Left renal cortex interstitium (tissue), 4 donors: ENCODE results near the gene ZMIZ2. TPM values are rescaled to one million over a fixed set of nuclear protein-coding genes. Genes with fewer than 3 reads are reported as not detected.
"Not testable (repeated sequence)": the region's sequence is repeated elsewhere in the genome, so short reads cannot be mapped to it uniquely, and the experiment has no call there.

ENCODE experiments used
- DNase-seq, 4 donors: peaks; one replicate each; pipeline ENCODE4 v3.0.0-alpha.2; 2013; ENCODE audit warnings: low read depth in 4 of 4, low spot score in 2 of 4, missing footprints in 1 of 4
- polyA plus RNA-seq, 4 donors: library from polyadenylated mRNA; unstranded; fragments of 120-200 nt; gene quantifications; one replicate each; pipeline ENCODE4 v1.2.1, GENCODE V29; 2013; ENCODE audit not compliant: insufficient read length in 4 of 4

The ZMIZ2 gene, protein sequence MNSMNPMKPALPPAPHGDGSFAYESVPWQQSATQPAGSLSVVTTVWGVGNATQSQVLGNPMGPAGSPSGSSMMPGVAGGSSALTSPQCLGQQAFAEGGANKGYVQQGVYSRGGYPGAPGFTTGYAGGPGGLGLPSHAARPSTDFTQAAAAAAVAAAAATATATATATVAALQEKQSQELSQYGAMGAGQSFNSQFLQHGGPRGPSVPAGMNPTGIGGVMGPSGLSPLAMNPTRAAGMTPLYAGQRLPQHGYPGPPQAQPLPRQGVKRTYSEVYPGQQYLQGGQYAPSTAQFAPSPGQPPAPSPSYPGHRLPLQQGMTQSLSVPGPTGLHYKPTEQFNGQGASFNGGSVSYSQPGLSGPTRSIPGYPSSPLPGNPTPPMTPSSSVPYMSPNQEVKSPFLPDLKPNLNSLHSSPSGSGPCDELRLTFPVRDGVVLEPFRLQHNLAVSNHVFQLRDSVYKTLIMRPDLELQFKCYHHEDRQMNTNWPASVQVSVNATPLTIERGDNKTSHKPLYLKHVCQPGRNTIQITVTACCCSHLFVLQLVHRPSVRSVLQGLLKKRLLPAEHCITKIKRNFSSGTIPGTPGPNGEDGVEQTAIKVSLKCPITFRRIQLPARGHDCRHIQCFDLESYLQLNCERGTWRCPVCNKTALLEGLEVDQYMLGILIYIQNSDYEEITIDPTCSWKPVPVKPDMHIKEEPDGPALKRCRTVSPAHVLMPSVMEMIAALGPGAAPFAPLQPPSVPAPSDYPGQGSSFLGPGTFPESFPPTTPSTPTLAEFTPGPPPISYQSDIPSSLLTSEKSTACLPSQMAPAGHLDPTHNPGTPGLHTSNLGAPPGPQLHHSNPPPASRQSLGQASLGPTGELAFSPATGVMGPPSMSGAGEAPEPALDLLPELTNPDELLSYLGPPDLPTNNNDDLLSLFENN
- 100 to 1,000 TPM in 1 of 4 donors, 10 to 100 TPM in 3; 38.2 to 119 (median 72.4) TPM for polyA plus RNA-seq

DNA sequence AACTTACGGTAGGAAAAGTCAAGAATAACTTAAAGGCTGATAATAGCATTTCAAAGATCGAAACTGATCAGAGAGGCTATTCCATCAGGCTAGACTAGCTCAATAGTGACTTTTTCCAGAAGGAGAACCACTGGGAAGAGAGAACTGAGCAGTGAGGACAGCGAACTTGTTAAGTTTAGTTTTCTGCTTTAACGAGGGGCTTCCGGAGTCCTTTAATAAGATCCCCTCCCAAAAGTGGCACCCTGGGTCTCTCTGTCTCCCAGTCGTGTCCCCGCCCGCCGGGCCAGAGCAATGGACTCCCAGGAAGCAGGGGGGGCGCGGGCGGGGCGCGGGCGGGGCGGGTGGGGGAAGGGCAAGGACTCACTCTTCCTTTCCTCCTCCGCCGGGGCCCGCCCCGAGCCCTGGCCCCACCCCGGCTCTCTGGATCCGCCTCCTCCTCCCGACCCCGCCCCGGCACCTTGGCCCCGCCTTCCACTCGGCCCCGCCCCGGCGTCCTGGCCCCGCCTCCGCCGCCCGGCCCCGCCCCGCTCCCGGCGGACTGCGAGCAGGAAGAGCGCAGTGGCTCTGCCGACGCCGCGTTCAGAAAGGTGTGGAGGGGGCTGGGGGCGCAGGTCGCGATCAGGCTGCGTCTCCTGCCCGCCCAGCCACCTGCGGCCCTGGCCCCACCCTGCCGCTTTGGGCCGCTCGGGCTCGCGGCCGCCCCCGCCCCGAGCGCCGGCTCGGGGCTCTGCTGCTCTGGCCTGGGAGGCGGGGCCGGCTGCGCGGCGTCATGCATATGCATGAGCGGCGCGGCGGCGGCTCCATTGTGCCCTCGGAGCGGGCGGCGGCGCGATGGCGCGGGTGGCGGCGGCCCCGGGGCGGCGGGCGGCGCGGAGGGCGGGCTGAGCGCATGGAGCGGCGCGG, at the start of gene ZMIZ2:
TSS of gene ZMIZ2 (plus strand) at position 803 of the 903 bp plus-strand sequence. CDS start 7,403 bp downstream, outside the sequence.
- peak; percentile 43 to 76 (median 70) for DNase-seq

DNA sequence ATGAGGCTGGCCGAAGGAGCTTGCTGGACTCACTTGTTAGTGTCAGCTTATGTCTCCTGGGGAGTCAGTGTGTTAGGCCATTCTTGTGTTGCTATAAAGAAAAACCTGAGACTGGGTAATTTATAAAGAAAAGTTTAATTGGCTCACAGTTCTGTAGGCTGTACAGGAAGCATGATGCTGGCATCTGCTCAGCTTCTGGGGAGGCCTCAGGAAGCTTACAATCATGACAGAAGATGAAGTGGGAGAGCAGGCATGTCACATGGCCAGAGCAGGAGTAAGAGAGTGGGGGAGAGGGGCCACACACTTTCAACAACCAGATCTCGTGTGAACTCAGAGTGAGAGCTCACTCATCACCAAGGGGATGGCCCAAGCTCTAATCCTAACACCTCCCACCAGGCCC, 49.0 kb upstream of the ZMIZ2 start:
- DNase-seq = not testable (repeated sequence)

DNA sequence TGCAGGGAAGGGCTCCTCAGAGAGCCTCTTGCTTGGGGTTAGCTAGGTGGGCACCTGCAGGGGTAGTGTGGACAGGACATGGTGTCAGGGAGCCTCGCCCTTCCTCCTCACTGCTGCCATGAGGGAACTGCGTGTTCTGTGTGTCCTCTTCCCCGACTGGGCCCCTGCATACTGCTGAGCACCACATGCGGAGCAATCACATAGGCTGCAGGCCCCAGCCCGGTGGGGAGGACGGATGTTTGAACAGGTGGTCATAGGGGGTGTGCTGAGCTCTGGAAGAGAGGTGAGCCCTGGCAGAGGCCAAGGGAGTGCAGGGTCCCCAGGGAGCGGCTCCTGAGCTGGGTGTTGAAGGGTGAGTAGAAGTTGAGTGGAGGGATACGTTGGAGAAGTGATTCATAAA, 48.3 kb upstream of the ZMIZ2 start:
- no peak for DNase-seq

DNA sequence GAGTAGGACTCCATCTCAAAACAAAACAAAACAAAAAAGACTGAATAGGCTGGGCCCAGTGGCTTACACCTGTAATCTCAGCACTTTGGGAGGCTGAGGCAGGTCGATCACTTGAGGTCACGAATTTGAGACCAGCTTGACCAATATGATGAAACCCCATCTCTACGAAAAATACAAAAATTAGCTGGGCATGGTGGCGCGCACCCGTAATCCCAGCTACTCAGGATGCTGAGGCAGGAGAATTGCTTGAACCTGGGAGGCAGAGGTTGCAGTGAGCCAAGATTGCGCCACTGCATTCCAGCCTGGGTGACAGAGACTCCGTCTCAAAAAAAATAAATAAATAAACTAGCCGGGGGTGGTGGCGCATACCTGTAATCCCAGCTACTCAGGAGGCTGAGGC, 45.3 kb upstream of the ZMIZ2 start:
- DNase-seq = not testable (repeated sequence)

DNA sequence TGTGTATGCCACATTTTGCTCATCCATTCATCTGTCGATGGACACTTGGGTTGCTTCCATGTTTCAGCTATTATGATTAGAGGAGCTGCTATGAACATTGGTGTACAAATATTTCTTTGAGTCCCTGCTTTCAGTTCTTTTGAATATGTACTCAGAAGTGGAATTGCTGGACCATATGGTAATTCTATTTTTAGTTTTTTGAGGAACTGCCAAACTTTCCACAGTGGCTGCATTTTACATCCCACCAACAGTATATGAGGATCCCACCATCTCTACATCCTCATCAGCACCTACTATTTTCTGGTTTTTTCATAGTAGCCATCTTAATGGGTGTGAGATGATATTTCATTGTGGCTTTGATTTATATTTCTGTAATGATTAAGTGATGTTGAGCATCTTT, 44.7 kb upstream of the ZMIZ2 start:
- no peak for DNase-seq

DNA sequence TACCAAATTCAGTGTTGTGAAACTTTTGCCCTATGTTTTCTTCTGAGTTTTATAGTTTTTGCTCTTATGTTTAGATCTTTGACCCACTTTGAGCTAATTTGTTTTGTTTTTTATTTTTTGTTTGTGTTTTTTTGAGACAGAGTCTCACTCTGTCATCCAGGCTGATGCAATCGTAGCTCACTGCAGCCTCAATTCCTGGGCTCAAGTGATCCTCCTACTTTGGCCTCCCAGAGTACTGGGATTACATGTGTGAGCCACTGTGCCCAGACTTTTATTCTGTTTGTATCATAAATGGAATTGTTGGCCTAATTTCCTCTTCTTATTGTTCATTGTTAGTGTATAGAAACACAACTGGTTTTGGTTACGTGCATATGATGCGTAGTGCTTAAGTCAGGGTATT, 43.2 kb upstream of the ZMIZ2 start:
- DNase-seq = no peak

DNA sequence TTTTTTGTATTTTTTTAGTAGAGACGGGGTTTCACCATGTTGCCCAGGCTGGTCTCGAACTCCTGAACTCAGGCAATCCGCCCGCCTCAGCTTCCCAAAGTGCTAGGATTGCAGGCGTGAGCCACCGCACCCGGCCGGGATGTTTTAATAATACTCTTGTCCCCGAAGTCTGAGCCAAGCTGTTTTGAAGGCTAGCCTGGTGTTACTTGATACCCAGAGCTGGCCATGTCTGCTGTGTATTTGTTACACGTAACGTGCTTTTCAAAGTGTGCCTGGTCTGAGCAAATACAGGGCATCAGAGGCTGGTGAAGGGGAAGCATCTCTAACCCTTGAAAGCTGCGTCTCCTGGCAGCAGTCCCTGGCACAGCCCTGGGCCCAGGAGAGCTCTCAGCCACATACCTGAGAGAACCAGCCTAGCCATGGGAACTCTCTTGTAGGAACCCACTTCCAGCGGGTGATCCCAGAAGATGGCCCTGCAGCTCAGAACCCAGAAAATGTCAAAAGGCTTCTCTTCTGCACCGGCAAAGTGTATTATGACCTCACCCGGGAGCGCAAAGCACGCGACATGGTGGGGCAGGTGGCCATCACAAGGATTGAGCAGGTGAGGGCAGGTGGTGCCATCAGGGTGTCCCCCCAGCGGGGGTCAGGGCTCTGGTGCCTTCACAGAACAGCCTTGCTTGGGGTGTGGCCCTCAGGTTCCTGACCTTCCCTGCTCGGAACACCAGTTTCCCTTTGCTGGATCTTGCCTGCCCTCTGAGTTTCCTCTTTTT, 41.7 kb upstream of the ZMIZ2 start:
- no peak for DNase-seq

DNA sequence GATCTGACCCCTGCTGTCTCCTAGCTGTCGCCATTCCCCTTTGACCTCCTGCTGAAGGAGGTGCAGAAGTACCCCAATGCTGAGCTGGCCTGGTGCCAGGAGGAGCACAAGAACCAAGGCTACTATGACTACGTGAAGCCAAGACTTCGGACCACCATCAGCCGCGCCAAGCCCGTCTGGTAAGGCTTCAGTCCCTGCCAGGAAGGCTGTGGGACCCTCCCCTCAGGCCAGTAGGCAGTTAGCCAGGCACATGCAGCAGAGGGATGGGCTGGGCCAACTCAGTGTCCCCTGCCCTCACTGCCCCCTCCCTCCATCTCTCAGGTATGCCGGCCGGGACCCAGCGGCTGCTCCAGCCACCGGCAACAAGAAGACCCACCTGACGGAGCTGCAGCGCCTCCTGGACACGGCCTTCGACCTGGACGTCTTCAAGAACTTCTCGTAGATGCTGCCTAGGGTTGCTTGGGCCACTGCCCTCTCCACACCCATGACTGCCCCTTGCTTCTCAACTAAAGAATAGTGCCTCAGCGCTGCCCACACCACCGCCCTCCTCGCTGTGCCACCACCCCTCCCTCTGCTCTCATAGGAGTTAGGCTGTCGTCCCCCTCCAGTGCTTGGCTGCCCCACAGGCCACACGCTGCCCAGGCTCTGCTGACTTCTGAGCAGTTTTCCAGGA, 41.0 kb upstream of the ZMIZ2 start:
- no peak for DNase-seq

DNA sequence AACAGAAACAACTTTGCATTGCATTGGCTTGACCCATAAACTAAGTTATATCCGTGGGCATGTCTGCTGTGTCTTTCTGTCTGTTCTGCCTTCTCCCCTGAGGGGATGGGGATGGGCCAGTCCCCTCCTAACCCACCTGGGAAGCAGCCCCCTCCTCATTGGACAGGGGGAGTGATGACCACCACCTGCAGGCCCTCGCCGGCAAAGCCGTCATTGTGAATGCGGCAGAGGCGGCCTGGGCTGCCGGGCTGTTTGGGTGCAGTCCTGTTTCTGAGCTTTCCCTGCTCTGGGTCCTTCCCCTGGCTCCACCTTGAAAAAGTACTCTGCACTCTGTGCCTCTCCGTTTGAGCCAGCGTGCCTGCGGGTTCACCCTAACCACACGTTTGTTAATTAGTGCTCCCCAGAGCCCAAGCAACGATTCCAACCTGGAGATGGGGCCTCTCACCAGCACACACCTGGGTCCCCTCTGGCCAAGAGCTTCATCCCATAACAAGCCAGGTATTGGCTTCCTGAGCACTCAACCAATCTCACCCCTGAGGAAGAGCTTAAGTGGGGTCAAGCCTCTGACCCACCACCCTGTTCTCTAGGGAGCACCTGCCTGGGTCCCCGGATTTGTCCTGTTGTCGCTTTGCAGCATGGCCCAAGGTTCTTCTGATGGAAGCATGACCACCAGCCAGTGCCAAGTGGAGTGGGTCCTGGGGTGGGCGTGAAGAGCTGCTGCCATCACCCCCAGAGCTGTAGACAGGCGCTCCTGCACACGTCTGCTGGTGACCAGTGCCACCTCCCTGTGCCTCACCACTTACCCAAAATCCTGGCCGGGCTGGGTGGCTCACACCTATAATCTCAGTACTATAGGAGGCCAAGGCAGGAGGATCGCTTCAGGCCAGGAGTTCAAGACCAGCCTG, 39.4 kb upstream of the ZMIZ2 start:
- DNase-seq = no peak

DNA sequence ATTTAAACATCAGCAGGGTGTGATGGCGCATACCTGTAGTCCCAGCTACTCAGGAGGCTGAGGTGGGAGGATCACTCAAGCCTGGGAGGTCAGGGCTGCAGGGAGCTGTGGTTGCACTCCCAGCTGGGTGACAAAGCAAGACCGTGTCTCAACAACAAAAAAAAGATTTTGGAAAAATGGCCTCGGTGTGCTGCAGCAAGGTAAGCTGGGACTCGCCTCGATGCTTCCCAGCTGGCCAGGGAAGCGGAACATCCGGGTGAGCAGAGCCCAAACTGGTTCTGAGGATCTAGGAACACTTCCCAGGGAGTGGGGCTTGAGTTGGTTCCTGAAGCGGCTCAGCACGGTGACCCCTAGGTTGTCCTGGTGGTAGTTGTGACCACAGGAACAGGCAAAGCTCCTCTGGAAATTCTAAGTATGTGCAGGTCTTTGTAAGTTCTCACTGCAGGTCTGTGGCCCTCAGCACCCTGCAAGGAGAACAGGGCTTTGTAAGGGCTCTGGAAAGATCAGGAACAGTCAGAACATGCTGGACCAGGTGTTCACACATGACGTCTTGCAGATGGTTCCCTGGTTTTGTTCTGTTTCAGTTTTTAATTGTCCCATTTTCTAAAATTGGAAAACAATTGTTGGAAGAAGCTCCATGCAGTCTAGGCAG, 38.6 kb upstream of the ZMIZ2 start:
- no peak for DNase-seq

DNA sequence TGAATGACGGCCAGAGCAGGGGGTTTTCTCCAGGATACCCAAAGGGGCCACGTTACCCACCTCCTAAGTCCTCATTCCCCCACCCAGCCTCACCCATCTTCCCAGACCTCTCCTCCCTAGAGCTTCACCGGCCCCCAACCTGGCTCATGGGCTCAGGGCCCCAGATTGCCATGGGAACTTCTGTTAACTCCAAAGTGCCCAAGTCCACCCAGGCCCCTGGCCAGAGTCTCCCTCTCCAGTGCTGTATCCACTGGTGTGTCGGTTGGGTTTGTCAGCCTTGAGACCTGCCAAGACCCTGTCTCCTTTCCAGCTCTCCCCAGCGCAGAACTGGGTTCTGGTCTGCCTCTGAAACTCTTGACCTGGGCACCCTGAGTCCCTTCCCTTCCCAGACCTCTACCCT, 37.1 kb upstream of the ZMIZ2 start:
- no peak for DNase-seq

DNA sequence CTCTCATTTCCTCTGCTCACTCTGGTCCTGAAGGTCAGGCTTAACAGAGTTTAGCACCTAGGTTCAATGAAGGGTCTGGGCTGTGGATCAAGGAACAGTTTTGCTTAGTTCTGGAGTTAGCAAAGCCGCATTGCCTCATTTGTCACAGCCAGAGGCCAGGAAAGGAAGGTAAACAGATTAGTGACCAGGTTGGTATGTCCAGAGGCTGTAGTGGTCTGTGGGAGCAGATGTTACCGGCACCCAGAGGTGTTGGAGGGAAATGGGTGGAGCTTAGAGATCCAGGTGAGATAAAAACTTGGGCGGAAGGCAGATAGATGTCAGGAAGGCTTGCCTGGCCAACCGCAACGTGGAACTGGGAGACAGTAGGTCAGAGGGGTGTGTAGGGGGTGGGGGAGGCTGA, 36.6 kb upstream of the ZMIZ2 start:
- no peak for DNase-seq

DNA sequence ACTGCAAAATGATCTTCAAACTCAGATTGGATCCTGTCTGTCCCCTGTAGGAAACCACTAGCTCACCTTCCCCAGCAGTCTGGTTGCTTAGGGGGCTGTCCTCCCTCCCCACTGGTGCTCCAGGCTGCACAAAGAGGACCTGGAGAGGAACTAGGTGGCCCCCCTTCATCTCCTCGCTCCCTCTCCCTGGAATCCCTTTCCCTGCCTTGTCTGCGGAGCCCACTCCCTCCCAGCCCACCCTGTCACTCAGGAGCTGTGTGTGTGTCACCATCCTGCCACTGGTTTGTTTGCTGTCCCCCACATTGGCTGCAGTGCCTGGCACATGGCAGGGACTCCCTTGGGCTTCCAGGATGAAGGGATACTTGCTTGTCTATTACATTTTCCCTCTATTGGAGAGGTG, 35.5 kb upstream of the ZMIZ2 start:
- no peak for DNase-seq

DNA sequence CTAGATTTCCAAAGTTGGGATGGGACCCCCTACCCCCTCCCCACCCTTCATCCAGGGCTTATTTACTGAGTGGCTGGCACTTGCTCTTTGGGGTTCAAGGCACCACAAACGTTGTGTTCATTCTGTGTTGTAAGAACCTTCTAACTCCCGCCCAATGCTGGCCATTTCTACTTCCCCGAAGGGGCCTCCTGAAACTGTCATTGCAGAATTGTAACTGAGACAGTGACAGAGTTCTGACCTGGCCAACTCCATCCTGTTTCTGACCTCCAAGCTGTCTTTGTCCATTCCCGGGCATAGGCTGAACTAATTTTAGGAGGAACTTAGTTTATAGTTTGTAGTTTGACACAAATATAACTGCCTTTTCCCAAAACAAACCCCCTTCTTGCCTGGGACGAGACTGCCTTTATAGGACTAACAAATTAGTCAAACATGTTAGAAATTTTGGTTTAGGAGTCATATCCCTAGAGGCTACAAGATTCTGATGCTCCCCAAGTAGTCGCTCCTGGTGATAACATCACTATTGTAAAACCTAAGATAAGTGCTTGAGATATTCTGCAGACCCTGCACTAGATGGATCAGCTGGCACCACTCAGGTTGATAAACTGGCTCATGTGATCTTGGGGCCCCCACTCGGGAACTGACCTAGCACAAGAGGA, 34.8 kb upstream of the ZMIZ2 start:
- DNase-seq = no peak

DNA sequence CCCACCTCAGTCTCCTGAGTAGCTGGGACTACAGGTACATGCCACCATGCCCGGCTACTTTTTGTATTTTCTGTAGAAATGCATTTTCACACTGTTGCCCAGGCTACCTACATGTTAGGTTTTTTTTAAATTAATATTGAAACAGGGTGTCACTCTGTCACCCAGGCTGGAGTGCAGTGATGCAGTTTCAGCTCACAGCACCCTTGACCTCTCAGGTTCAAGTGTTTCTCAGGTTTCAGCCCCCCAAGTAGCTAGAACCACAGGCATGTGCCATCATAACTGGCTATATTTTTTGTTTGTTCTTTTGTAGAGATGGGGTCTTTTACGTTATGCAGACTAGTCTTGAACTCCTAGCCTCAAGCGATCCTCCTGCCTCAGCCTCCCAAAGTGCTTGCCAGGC, 32.4 kb upstream of the ZMIZ2 start:
- no peak for DNase-seq

DNA sequence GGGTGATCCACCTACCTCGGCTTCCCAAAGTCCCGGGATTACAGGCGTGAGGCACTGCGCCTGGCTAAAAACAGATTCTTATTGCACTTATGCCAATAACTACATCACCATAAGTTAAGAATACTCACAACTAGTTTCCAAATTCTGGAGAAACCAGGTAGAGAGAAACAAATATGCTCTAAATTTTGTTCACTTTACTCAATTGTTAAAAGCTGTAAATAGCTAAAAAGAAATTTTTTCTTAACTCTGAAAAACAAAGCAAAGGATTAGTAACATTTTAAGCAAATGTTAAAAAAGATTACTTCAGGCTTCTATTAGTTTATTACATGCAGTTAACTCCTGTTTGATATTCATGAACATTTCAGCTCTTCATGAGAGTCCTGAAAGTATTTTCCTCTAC, 28.3 kb upstream of the ZMIZ2 start:
- no peak for DNase-seq

DNA sequence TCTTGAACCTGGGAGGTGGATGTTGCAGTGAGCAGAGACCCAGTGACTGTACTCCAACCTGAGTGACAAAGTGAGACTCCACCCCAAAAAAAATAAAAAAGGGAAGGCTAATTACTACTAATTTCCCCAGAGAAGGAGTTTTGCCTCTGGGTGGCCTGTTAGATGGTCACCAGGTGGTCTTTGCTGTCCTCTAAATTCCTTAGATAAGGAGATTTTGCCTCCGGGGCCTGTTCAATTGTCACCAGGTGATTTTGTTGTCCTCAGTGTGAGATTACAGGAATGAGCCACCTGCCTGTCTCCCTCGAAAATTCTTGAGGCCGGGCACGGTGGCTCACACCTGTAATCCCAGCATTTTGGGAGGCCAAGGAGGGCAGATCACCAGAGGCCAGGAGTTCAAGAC, 24.4 kb upstream of the ZMIZ2 start:
- DNase-seq = no peak
